Stimulated activated CD8-positive, alpha-beta memory T cell treated with anti-CD3 and anti-CD28 coated beads, Interleukin-12 subunit alpha, Interleukin-12 subunit beta, amount 100 ng/mL, for 1 hour (primary cell): ENCODE measurements around the gene KANK3.
"Not testable (repeated sequence)": the region's sequence is repeated elsewhere in the genome, so short reads cannot be mapped to it uniquely, and the experiment has no call there.

Experiments
- DNase-seq: peaks from one replicate; pipeline ENCODE4 v3.0.0-alpha.2; 2020; ENCODE audit warnings: low read depth

The KANK3 gene

GRCh38 chr19:8342684-8343482, at the start of gene KANK3:
Gene KANK3 (minus strand): TSS chr19:8343262. CDS start chr19:8337828, 5,434 bp downstream.
- DNase-seq, result peak; percentile 85

DNA sequence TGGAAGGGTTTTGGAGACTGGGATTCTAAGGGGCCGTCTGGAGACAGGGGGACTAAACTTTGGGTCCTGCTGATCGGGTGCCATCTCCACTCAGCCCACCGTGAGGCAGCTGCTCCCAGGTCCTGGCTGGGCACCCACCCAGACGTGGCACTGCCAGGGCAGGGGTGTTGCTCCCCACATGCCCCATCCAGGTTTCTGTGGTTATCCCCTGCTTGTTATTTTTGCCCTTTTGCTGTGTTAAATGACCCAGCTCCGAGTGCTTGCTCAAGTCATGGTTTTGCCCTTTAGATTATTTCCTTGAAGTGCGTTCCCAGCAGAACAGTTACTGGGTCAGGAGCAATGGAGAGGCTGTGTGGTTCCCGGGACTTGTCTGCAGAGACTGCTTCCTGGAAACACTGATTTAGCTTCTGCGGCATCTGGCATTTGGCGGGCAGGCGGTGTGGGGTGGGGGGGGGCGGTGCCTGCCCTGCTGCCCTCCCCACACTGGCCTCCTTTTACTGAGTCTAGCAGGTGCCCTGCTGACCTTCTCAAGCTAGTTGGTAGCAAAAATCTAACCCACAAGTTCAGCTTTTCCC, 49.0 kb upstream of the KANK3 start:
- DNase-seq, result no peak

GRCh38 chr19:8391198-8392016, 48.3 kb upstream of the KANK3 start:
- DNase-seq, result no peak

GRCh38 chr19:8390617-8390981, 47.5 kb upstream of the KANK3 start:
- DNase-seq, result peak; percentile 79

GRCh38 chr19:8389891-8390616, 47.0 kb upstream of the KANK3 start, which contains the start of gene RAB11B:
Gene RAB11B (plus strand): TSS chr19:8390360. CDS start chr19:8390417, 57 bp downstream.
- peak; percentile 93 for DNase-seq

DNA sequence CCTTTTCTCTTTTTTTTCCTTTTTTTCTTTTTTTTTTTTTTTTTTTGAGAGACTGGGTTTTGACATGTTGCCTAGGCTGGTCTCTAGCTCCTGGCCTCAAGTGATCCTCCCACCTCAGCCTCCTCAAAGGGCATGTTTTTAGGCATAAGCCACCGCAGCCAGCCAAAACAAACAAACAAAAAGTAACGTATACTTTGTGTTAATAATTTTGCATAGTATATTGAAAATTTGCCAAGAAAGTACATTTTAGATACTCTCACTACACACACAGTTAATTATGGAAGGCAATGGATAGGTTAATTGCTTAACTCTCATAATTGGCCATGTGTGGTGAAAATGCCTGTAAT, 45.5 kb upstream of the KANK3 start:
- DNase-seq, result no peak

GRCh38 chr19:8387688-8388611, 44.9 kb upstream of the KANK3 start:
- no peak for DNase-seq

- no peak for DNase-seq
Observed at GRCh38 chr19:8386990-8387389, 43.9 kb upstream of the KANK3 start.

GRCh38 chr19:8386419-8386818, 43.4 kb upstream of the KANK3 start:
- not testable (repeated sequence) for DNase-seq

- DNase-seq, result not testable (repeated sequence)
Observed at GRCh38 chr19:8385566-8385965, 42.5 kb upstream of the KANK3 start.

GRCh38 chr19:8385103-8385502, 42.0 kb upstream of the KANK3 start:
- DNase-seq, result not testable (repeated sequence)

DNA sequence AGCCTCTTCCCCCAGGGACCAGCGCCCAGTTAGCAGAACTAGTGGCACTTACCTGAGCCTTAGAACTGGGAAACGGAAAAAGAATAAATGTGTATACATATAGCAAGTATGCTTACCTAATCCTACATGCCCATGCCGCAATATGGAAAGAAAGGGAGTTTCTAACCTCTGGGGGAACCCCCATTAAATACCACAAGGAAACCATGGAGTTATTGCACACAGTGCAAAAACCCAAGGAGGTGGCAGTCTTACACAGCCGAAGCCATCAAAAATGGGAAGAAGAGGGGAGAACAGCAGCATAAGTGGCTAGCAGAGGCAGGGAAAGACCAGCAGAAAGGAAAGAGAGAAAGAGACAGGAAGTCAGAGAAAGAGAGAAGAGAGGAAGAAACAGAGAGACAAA, 41.5 kb upstream of the KANK3 start:
- DNase-seq, result not testable (repeated sequence)

- not testable (repeated sequence) for DNase-seq
Observed at GRCh38 chr19:8379156-8379891, 36.3 kb upstream of the KANK3 start.

DNA sequence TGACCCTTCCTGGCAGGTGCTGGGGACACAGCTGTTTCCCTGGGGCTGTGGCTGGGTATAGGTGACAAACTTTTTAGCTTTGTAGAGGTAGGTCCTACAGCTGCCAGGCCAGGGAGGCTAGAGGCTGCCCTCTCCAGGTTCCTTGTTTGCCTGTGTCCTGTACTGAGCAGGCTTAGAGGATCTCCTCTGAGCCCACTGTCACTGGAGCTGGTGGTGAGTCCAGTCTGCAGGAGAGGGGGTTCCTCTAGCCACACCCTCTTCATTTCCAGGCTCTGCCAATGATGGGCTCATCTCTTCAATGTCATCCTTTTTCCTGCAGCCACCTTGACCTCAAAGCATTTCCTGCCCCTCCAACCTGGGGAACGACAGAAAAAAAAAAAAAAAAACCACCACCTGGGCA, 34.5 kb upstream of the KANK3 start:
- DNase-seq, result no peak

- DNase-seq, result not testable (repeated sequence)
Observed at GRCh38 chr19:8376373-8376974, 33.4 kb upstream of the KANK3 start.

DNA sequence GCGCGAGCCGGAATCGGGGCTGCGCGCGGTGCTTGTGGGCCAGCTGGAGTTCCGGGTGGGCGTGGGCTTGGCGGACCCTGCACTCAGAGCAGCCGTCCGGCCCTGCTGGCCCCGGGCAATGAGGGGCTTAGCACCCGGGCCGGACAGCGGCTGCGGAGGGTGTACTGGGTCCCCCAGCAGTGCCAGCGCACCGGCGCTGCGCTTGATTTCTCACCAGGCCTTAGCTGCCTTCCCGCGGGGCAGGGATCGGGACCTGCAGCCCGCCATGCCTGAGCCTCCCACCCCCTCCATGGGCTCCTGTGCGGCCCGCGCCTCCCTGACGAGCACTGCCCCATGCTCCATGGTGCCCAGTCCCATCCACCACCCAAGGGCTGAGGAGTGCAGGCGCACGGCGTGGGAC, 32.7 kb upstream of the KANK3 start:
- DNase-seq, result not testable (repeated sequence)

GRCh38 chr19:8373867-8374813, 31.1 kb upstream of the KANK3 start:
- no peak for DNase-seq

DNA sequence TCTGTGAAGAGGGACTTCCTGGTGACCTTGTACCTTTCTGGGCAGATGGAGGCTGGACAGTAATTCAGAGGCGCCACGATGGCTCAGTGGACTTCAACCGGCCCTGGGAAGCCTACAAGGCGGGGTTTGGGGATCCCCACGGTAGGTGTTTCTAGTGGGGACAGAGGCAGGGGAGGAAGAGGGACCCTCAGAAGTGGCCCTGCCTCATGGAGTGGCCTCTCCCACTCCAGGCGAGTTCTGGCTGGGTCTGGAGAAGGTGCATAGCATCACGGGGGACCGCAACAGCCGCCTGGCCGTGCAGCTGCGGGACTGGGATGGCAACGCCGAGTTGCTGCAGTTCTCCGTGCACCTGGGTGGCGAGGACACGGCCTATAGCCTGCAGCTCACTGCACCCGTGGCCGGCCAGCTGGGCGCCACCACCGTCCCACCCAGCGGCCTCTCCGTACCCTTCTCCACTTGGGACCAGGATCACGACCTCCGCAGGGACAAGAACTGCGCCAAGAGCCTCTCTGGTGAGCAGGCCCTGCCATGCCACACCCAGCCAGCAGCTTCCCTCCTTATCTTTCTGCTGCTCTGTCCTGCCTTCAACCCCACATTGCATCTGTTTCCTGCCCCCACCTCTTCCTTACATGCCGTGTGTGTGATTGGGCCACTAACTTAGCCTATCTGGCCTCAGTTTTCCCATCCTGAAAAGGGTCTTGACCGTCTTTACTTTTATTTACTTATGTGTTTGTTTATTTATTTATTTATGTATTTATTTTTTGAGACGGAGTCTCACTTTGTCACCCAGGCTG, 28.1 kb upstream of the KANK3 start:
- DNase-seq, result no peak
